NCI-H1048 (cell line): Measurements from ENCODE around the gene FAF1.

Experiments used
- DNase-seq: peaks from one replicate; lab custom pipeline; 2025; lab: John Stamatoyannopoulos, UW

Gene FAF1

DNA sequence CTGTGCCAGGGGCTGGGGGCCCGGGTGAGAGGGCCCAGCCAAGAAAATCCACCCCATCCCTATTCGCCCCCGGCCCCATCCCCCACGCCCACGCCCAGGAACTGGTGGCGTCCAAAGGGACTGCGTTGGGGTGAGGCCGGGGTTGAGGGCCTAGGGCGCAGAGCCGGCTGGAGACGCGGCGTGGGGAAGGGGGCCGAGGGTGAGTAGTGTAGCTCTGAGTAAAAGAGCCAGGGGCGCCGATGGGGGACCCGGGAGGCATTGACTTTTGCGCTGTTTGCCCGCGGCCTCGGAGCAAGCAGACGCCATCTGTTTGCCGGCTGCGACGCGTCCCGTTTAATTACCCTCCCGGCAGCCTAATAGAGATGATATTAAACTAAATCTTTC lies 533.4 kb downstream of the FAF1 start:
- no peak for DNase-seq

DNA sequence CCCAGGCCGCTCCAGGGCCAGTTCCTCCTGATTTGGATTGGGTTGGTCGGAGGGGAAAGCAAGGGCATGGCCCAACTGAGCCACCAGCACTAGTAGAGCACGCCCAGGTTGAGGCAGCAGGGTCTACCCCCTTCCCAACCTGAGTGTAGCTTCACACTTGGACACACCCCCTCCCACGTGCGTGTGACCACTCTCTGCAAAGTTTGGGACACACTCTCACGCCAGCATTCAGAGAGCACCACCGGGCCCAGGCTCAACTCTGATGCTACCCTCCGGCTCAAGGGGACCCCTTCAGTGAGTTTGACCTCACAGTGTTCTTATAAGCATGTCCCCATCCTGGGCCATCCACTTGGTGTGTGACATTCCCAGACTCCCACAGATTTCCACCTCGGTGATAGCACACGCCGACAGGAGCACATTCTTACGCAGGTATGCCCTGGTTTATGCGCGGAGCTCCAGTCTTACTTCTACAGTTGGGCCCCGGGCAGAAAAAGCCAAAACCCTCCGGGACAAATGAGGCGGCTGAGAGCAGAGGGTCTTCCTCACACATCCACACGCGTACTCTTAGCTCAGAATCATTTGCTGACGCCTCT lies 533.9 kb downstream of the FAF1 start:
- no peak for DNase-seq

DNA sequence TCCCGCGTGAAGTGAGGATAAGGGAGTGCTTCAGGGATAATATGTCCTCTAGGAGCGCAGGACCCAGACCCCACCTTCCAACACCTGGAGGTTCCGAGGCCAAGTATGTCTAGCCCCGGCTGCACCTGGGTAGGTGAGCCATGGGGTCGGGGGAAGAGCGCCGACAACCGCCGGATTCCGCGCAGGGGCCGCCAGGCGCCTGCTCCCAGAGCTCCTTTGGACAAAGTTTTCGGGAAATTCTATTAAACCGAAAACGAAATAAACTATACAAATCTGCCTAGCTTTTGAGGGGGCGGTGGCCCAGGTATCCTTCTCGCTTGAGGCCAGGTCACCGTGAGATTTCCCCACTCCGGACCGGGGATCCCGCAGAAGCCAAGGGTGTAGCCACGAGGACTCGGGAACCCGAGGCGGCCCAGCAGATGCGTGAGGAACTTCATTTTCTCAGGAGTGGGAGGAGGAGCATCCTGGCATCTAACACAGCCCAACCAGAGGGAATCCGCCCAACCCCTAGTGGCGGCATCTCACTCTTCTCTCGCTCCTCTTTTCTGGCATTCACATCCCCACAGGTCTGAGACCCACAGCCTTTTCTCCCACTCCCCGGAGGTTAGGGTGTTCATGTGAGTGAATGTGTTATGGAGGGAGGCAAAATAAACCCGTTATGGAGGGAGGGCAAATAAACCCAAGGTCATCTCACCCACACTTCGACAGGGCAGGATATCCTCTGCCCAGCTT lies 534.5 kb downstream of the FAF1 start:
- DNase-seq, result no peak

DNA sequence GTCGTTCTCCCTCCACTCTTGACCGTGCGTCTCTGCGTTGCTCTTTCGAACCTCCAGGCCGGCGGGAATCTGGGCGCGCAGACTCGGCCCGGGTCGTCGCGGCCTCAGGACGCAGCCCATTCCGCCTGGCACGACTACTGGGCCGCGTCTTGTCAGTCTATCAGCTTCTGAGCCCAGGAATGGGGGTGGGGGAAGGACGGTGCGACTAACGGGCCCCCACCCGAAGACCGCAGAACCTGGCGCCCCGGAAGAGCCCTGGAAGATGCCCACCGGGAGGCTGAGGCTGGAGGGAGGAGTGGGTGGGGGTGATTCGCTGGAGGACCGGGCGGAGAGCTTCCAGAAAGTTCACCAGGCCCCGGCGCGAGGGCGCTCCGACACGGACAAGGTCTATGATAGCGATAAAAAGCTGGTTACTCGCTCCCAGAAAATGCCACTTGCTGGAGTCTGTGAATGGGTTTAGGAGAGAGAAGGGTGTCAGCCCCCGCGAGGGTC lies 535.1 kb downstream of the FAF1 start:
- DNase-seq, result no peak

DNA sequence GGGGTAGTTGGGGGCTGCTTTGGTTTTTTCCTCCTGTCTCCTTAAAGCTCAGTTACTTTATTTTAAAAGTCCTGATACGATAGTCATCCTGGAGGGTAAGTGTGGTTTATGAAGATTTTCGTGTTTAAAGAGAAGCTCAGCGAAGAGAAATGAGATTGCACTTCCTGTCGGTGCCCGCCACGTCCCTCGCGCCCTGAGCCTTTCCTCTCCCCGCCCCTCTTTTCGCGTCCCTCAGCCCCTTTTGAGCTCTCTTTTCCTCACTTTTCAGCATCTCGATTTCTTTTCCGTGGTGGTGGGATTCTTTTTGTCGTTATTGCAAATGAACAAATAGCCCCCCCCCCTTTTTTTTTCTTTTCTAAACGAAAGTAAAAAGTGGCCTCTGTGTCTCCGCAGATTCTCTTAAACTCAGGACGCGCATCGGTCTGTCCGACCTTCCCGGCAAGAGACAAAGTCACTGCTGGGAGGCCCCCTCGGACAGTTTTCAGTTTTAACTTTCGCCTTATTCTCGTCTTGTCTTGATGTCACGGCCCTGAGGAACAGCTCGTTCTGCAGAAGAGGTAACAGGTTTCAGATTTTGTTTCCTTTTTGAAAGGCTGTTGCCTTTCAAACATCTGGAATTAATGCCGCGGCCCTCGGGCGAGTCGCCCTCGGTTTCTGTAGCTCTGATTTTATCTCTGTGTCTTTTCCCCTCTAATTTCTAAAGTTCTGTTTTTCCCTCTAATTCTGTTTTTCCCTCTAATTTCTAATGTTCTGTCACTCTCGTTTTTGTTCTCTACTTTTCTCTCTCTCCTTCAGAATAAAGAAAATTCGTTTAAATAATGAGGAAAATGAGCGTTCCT lies 535.8 kb downstream of the FAF1 start:
- no peak for DNase-seq

DNA sequence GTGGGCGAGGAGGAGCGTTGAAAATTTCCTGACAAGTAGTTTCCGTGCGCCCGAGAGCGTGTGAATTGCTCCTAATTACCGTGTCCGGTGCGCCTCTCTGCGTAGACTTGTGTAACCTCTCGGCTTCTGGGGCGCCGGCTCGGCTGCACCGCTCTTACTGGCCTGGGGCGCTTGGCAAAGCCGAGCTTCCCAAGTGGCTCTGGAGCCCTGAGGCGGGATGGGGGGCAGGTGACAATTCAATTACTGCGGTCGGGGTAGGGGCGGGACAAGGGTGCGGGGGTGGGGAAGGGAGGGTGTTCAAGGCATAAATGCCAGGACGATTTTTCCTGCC lies 536.4 kb downstream of the FAF1 start:
- no peak for DNase-seq

DNA sequence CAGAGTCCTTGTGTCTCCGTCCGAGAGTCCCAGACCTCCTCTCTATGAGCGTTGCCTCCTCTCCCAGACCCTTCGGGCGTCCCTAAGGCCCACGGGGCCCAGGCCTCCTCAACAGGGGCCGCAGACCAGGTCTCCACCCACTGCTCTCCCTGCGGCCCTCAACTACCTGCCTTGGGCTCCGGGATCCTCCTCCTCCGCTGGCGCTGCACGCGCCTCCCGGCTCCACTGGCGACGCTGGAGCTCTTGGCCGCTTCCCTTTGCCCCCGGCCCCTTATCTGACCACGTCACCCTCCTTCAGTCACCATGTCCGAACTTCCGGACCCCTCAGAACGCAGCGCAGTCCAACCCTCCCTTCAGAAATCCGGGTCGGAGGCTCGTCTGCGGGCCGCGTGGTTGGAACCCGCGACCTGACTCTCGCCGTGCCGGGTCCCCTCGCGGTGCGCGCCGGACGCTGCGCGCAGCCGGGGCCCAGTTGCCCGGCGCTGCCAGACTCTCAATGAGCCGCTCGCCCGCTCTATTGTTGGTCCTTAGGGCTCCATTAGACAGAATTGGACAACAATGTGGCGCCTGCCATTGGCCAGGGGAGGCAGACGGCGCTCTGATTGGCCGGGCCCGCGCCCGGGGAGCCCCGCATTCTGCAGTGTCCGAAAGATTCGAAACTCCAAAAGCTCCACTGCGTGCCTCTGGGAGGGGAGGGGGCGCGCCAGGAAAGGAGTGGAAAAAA lies 537.0 kb downstream of the FAF1 start, which contains the start of gene DMRTA2:
DMRTA2 (minus strand) TSS at position 498 of the 724 bp plus-strand sequence. CDS start 1,907 bp downstream, outside the sequence.
- DNase-seq, result no peak

DNA sequence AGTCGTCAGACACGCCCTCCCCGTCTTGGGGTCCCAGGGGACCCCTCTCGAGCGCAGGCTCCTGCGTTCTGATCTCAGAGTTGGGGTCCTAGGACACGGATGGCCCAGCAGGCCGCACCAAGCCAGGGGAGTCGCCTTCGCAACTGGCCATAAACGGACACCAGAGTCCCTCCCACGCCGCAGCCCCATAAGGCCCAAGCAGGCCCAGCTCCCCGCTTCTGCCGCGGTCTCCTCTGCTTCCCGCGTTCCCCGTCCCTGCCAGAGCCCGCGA lies 537.5 kb downstream of the FAF1 start:
- no peak for DNase-seq

DNA sequence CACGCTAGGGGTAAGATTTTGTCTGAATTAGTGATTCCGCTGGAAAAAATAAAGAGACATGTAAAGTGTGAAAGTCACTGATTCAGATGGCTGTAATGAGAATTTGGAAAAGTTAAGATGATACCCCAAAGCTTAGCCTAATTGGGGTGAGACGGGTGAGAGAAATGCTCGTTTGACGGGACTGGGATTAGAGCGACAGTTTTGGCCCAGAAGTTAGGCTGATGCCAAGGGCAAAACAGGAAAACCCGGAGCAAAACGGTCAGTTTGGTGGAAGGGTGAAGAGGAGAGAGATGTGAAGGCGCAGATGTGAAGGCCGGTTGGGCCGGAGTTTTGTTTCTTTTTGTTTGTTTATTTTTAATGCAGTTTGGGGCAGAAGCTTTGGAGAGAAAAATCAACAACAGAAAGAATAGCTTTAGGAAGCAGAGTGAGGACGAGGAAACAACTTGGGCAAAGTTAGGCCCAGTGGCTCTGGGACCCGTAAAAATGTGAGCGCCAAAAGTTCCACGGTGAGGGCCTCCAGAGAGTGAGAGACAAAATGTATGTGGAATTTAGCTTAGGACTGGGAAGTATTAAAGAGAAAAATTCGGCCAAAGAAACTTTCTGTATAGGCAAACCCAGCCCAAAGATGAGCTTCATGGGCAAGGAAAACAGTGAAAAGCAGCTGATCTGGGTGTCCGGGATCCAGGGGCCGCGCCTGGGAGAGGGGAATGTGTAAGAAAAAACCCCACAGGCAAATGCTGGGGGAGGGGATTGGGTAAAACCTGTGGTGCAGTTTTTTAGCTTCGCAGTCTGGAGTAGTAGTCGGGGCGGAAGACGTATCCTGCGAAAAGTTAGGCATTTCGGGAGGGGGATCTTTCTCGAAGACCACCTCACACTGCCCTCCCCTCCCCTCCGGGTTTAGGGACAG lies 538.0 kb downstream of the FAF1 start:
- DNase-seq, result no peak

DNA sequence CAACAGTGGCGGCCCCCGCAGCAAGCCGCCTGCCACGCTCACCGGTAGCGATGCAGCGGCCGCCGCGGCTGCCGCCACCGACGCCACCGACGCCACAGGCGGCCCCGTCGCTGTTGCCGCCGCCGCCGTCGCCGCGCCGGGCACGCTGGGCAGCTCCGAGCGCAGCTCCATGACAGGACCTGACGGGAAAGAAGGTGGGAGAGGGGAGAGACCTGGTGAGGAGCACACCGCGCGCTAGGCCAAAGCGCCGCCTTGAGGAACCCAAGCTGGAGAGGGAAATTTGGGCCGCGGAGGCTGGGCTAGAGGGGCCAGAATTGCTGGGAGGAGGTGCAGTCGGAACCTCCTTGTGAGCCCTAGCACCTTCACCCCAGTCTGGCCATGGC lies 538.7 kb downstream of the FAF1 start:
- DNase-seq, result no peak

DNA sequence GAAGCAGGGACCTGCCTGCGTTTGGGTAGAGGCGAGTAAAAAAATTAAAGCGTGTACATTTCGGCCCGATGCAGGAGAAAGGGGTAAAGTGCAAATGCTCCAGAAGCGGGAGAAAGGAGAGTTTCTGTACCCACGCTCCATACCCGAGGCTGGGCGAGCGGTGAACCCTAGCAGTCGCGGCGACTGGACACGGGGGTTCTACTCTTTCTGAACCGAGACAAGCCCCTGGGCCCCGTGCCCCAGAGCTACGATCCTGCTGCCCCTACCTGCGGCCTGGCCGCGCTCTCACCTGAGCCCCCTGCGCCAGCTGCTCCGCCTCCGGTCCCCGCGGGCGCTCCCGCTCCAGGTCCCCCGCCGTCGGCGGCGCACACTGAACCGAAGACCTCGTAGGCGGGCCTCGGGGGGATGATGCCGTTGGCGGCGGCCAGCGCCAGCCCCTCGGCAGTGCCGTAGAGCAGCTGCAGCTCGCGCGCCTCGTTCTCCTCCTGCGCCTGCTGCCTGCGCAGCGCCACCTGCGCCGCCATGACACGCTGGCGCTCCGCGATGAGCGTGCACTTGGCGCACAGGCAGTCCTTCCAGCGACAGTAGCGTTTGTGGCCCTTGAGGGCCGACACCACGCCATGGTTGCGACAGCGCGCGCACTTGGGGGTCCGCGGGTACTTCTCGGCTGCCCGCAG lies 539.2 kb downstream of the FAF1 start:
- no peak for DNase-seq

DNA sequence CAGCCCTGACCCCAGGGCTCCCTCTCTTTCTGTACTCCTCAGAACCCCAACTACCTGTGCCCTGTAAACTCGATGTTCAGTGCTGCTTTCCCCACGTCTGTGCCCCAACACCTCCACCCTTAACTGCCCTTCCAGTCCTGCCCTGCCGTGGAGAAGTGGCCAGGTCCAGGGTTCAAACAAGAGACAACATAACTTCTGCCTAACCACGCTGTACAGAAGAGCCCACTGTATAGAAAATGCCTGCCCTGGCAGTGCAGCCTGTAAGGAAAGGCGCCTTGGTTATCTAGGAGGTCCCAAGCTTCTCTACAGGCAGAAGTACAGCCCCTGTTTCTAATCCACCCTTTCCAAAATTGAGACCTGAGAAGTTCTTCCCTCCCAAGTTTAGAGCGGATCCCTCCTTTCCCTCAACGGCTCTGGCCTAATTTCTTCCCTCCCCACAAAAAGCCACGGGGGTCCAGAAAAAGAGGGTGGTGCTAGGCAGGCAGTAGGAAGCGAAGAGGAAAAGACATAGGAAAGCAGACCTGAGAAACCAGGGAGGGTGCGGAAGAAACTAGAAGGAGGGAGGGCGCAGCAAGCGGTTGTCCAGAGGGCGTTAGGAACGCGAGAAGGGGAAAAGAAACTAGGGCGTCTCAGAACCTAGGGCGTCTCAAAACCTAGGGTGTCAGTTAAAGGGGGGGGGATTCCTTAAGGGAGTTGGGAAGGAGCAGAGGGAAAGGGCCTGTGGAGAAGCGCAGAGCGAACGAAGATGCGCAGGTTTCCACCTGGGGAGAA lies 540.0 kb downstream of the FAF1 start:
- no peak for DNase-seq

DNA sequence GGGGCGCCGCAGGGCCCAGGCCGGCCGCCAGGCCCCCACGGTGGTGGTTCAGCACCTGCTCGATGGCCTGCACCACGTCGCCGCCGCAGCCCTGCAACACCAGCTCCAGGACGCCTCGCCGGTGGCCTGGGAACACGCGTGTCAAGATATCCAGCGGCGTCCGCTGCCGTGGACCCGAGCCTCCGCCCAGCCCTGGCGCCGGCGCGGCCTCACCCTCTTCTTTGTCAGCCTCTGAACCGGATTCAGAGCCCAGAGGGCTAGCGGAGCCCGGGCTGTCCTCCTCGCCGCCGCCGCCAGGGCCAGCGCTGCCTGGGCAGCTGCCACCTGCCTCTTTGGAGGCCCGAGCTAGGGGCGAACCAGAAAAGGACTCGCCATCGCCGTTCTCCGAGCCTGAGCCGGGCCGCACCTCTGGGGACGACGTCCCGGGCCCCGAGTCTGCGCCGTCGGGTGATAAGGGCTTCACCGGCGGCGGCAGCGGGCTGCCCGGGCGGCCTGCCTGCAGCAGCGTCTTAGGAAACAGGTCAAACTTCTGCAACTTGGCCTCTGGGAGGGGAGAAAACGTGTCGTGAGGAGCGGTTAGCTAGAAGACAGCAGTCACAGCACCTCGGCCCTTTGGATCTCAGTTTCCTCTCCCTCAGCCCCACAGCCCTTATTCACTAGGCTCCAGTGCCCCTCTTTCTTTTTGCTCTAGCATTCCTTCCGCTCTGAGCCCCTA lies 540.7 kb downstream of the FAF1 start:
- DNase-seq, result no peak

DNA sequence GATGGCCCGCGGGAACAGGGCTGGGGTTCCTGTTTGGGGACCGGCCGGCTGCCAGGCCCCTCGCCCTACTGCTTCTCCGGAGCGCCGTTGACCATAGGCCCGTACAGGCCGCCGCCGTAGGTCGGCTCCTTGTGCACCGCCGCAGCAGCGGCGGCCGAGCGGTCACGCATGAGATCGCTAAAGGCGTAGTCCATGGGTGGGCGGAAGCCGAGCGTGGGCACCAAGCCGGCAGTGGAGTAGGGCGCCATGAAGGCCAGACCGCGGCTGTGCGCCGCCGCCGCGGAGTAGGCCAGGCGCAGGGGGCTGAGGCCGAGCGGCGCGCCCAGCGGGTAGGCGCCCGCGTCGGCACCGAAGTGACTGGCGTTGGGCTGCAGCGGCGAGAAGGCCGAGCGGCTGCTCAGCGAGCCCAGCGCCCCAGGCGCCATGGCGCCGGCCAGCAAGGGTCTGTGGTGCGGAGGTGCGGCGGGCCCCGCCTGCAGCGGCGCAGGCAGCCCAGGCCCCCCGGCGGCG lies 541.4 kb downstream of the FAF1 start:
- no peak for DNase-seq

DNA sequence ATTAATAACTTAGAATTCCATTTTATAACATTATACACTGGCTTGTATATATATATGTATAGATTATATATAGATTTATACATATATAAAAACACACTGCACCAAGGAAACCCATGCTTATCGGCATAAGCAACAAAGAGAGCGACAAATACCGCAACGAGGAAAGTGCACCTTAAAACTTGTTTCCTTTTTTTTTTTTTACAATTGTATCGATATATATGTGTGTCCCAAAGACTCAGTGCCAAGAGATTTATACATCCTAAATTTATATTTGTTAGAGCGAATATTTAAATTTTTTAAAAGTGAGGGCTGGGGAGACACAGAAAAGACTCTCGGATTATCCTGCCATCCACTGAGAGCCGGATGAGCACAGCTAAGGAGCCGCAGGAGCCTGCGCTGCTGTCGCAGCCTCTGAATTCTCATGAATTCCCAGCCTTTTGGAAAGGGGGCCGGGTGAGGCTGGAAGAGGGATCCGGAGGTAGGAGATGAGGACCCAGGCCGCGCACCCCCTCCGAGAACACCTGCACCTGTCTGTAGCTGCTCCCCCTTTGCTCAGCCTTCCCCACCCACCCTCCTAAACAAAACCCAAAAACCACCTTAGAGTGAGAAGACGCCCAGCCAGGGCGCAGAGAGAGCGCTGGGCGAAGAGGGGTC lies 542.0 kb downstream of the FAF1 start:
- DNase-seq, result no peak

DNA sequence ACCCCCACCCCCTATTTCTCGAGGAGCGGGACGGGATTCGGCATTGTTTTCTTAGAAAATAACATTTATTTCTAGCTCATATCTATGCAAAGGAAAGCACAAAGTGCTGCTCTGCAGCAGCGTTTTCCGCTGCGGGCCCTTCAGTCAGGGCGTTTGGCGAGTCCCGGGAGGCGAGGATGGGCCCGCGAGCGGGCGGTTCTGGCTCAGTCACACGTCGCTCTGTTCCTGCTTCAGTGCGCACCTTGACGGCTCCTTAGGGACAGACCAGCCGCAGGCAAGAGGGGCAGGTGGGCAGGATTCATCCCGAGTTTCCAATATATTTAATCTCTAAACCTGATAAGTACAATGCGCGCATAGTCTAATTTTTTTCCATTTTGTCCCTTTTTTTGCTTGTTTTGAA lies 542.6 kb downstream of the FAF1 start:
- no peak for DNase-seq

DNA sequence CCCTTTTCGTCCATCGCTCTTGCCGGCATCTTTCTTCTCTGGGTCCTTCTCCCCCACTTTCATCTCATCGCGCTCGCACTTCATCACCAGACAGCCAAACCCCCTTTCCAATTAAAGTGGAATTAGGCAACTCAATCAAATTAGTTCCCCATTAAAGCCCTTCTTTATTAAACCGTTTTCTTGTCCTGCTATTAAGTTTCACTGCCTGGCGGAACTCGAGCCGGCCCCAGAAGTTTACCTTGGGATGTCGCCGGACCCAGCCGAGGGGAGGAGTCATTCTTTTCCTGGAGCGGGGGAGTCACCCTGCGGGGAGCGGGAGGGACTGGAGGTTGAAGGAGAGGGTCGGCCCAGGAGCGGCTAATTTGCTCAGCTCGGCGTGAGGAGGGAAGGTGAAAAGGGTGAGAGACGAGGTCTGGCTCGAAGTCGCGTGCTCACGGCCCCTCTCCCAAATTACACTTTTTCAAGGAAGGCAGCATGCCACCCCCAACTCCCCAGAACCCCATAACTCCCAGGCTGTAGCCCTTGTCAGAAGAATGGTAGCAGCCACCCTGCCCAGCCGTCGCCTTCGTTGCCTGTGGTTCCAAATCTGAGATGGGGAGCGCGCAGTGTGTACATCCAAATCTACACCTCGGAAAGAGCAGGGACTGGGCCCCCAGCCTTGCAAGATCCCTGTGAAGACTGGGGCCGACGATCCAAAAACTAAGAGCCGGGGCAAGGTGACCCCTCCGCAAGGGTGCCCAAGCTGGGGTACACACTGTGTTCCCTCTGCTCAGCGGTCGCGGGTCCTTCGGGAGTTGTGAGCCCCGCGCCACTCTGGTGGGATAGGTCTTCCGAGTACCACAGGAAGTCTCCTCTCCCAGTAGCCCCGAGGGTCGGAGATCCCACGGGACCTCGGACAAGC lies 543.3 kb downstream of the FAF1 start:
- no peak for DNase-seq

DNA sequence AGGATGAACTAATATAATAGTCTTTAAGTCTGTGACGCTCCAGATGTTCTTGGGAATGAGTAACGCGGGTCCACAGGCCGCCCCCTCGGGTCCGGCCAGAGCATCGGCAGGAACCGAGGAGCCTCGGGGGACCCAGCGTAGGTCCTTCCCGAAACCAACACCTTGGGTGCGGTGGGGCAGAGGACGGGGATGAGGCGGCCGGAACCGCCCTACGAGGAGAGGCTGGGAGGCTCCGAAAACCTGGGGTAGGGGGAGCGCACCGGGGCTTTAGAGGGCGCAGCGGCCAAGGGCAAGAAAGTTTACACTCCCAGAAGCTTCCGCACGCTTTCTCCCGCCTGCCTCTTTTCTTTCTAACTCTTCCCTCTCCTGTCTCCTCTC lies 543.9 kb downstream of the FAF1 start:
- no peak for DNase-seq
